ENCODE data around the gene GOLPH3.
A peak's percentile ranks its signal among the peaks of the same experiment; 100 is the strongest.

GOLPH3 gene

GRCh38 chr5:32076699-32077695, 97.1 kb downstream of the GOLPH3 start:
- DNase-seq (ENCODE audit: low read depth, low spot score): peak; percentile 91
- no peak overlapping the region for H3K4me3 ChIP-seq (ENCODE audit: low read depth, low read length)
- in situ Hi-C loops (cut with HindIII; ENCODE audit: low sequenced_read_pairs): no loop called here
- peak; percentile 64 for TF ChIP-seq CTCF (IDR thresholded peaks at IDR 0.05; ENCODE audit: low read depth, low read length)

All from astrocyte of the spinal cord (primary cell).